ENCODE measurements around the gene CHAT.

DNA sequence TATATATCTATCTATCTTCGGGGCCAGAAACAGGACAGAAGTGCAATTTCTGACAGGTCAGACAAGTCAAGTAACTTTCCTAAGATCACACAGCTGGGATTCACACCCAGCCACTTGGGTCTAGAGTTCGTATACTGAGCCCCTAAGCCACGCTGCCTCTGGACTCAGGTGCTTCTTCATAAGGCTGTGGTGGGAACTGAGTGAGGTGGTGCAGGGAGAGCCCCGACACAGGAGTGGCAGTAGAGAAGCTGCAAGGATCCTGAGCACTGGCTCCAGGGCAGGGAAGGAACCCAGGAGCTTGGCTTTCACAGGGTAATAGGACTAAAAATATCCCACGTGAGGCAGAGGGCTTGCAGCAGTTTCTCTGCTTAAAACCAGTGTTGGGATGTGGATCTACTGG, 99.4 kb downstream of the CHAT start:
- TF ChIP-seq, protein P1, sequence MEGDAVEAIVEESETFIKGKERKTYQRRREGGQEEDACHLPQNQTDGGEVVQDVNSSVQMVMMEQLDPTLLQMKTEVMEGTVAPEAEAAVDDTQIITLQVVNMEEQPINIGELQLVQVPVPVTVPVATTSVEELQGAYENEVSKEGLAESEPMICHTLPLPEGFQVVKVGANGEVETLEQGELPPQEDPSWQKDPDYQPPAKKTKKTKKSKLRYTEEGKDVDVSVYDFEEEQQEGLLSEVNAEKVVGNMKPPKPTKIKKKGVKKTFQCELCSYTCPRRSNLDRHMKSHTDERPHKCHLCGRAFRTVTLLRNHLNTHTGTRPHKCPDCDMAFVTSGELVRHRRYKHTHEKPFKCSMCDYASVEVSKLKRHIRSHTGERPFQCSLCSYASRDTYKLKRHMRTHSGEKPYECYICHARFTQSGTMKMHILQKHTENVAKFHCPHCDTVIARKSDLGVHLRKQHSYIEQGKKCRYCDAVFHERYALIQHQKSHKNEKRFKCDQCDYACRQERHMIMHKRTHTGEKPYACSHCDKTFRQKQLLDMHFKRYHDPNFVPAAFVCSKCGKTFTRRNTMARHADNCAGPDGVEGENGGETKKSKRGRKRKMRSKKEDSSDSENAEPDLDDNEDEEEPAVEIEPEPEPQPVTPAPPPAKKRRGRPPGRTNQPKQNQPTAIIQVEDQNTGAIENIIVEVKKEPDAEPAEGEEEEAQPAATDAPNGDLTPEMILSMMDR (IDR thresholded peaks at IDR 0.05; ENCODE audit: low read length) = no peak
- no peak for TF ChIP-seq EZH2 (optimal IDR thresholded peaks at IDR 0.05; ENCODE audit: low read depth, low read length)
- no peak for TF ChIP-seq EZH2phosphoT487 (IDR thresholded peaks at IDR 0.05; ENCODE audit: low read length)
